Measurements from ENCODE around the gene AGMO.

AGMO gene

DNA sequence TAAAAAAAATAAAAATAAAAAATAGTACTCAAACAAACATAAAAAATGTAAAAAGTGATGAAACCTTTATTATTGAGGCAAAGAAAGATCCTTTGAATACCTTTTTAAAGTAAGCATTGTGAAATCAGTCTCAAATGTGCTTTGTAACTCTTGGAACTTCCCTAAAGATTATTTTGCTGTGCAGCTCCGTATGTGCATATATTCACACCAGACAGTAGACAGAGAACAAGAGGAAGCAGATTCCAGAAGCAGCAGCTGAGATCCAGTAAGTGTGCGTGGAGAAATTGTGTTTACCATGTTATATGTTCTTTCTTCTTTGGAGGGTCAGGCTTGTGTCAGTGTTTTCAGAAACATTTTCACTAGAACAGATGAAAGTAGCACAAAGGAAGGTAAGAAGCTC lies 324.9 kb downstream of the AGMO start:
- H3K36me3 ChIP-seq (ENCODE audit: insufficient read depth), result no peaks in the 10 kb centered on the region
- no peaks in the 10 kb centered on the region for H4K20me1 ChIP-seq (ENCODE audit: insufficient read depth)
- no peak overlapping the region for H3K9ac ChIP-seq
- no peak overlapping the region for H3K4me3 ChIP-seq (IDR thresholded peaks at IDR 0.05; ENCODE audit: insufficient read depth, low read depth, low read length)
- no peaks in the 10 kb centered on the region for H3K4me1 ChIP-seq (ENCODE audit: low read depth, poor library complexity, severe bottlenecking)
- TF ChIP-seq, protein P1, sequence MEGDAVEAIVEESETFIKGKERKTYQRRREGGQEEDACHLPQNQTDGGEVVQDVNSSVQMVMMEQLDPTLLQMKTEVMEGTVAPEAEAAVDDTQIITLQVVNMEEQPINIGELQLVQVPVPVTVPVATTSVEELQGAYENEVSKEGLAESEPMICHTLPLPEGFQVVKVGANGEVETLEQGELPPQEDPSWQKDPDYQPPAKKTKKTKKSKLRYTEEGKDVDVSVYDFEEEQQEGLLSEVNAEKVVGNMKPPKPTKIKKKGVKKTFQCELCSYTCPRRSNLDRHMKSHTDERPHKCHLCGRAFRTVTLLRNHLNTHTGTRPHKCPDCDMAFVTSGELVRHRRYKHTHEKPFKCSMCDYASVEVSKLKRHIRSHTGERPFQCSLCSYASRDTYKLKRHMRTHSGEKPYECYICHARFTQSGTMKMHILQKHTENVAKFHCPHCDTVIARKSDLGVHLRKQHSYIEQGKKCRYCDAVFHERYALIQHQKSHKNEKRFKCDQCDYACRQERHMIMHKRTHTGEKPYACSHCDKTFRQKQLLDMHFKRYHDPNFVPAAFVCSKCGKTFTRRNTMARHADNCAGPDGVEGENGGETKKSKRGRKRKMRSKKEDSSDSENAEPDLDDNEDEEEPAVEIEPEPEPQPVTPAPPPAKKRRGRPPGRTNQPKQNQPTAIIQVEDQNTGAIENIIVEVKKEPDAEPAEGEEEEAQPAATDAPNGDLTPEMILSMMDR (conservative IDR thresholded peaks at IDR 0.05; ENCODE audit: low read depth, low read length), result no peak
- H3K27me3 ChIP-seq (ENCODE audit: insufficient read depth, low read depth), result no peaks in the 10 kb centered on the region
- H3K27ac ChIP-seq, result no peak overlapping the region
- no peak overlapping the region for H3K4me2 ChIP-seq
- no peaks in the 10 kb centered on the region for H3K79me2 ChIP-seq (ENCODE audit: insufficient read depth, low read depth)
- no peak overlapping the region for H2AFZ ChIP-seq (ENCODE audit: low read depth)

DNA sequence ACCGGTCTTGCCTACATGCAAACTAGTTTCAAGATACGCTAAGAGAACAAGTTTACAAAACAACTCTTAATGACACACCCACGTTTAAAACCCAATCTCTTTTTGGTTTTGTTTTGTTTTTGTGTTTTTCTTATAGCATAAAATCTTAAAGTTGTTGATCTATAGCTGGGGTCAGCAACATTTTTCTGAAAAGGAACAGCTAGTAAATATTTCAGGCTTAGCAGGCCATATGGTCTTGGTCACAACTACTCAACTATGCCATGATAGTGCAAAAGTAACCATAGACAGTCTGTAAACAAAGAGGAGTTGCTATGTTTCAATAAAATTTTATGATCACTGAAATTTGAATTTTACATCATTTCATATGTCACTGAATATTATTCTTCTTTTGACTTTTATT lies 327.4 kb downstream of the AGMO start:
- Histone ChIP-seq H3K27ac (no peak overlapping the region), H3K36me3 (ENCODE audit: insufficient read depth) (no peaks in the 10 kb centered on the region), H3K79me2 (ENCODE audit: insufficient read depth, low read depth) (no peaks in the 10 kb centered on the region), H3K4me3 (IDR thresholded peaks at IDR 0.05; ENCODE audit: insufficient read depth, low read depth, low read length) (no peak overlapping the region), H4K20me1 (ENCODE audit: insufficient read depth) (no peaks in the 10 kb centered on the region), H3K27me3 (ENCODE audit: insufficient read depth, low read depth) (no peaks in the 10 kb centered on the region), H2AFZ (ENCODE audit: low read depth) (no peak overlapping the region), H3K4me1 (ENCODE audit: low read depth, poor library complexity, severe bottlenecking) (no peaks in the 10 kb centered on the region), H3K4me2 (no peak overlapping the region), H3K9ac (no peak overlapping the region)
- TF ChIP-seq, protein P1 (conservative IDR thresholded peaks at IDR 0.05; ENCODE audit: low read depth, low read length), result no peak

DNA sequence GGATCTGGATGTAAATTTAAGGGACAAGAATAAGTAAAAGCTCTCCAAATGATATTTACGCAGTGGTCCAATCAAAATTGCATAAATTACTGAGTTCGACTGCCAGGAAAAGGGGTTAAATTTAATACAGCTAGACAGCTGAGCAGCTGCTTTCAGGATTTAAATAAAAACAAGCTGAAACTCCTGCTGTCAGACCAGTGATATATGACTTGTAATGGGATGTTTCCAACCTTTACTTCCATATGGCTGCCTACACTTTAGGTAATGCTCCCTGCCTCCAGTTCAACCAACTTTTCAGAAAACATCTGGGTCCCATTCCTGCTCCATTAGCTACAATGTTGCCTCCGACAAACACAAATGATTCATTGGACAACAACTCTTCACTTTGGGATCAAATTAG lies 333.0 kb downstream of the AGMO start:
- no peak overlapping the region for H2AFZ ChIP-seq (ENCODE audit: low read depth)
- H3K4me1 ChIP-seq (ENCODE audit: low read depth, poor library complexity, severe bottlenecking), result no peaks in the 10 kb centered on the region
- TF ChIP-seq, protein P1 (conservative IDR thresholded peaks at IDR 0.05; ENCODE audit: low read depth, low read length), result no peak
- H4K20me1 ChIP-seq (ENCODE audit: insufficient read depth), result no peaks in the 10 kb centered on the region
- H3K4me3 ChIP-seq (IDR thresholded peaks at IDR 0.05; ENCODE audit: insufficient read depth, low read depth, low read length), result no peak overlapping the region
- H3K27ac ChIP-seq, result no peak overlapping the region
- no peak overlapping the region for H3K9ac ChIP-seq
- H3K4me2 ChIP-seq, result no peak overlapping the region
- no peaks in the 10 kb centered on the region for H3K36me3 ChIP-seq (ENCODE audit: insufficient read depth)
- H3K79me2 ChIP-seq (ENCODE audit: insufficient read depth, low read depth), result no peaks in the 10 kb centered on the region
- H3K27me3 ChIP-seq (ENCODE audit: insufficient read depth, low read depth), result no peaks in the 10 kb centered on the region

DNA sequence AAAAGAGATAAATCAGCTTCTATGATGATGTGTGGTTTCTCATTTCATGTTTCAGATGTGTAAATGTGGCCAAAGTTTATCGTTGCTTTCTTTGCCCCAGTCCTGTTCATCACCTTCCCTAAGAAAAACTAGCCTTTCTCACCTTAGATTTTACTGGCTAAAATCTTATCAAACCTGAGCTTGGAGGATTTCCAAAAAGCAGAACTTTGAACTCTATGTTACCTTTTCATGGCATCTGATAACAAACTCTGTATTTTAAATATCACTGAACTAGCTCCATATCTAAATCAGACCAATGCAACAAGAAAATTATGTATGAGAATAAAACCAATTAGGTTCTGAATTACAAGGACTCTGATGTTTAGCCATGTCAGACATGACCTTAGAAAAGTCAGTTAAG lies 335.8 kb downstream of the AGMO start:
- Histone ChIP-seq H3K27ac (no peak overlapping the region), H3K27me3 (ENCODE audit: insufficient read depth, low read depth) (no peaks in the 10 kb centered on the region), H3K4me2 (no peak overlapping the region), H3K4me1 (ENCODE audit: low read depth, poor library complexity, severe bottlenecking) (no peaks in the 10 kb centered on the region), H3K79me2 (ENCODE audit: insufficient read depth, low read depth) (no peaks in the 10 kb centered on the region), H3K4me3 (IDR thresholded peaks at IDR 0.05; ENCODE audit: insufficient read depth, low read depth, low read length) (no peak overlapping the region), H4K20me1 (ENCODE audit: insufficient read depth) (no peaks in the 10 kb centered on the region), H3K9ac (no peak overlapping the region), H3K36me3 (ENCODE audit: insufficient read depth) (no peaks in the 10 kb centered on the region), H2AFZ (ENCODE audit: low read depth) (no peak overlapping the region)
- TF ChIP-seq, protein P1 (conservative IDR thresholded peaks at IDR 0.05; ENCODE audit: low read depth, low read length), result no peak

DNA sequence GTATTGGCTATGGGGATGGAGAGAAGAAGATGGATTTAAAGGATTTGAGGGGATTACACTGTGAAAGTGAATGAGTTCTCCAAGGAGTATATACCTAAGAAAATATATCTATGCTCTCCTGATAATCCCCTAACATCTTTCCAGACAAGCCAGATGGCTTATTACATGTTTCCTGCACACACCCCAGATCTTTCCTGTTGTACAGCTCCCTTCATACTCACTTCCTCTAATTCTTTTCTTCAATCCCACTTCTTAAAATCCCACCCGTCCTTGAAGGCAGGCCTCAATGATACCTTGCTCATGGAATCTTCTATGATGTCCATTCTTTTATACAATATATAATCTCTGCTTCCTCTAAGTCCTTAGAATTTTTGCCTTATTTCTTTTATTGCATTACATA lies 342.1 kb downstream of the AGMO start:
- Histone ChIP-seq H3K4me2 (no peak overlapping the region), H3K9ac (no peak overlapping the region), H3K4me1 (ENCODE audit: low read depth, poor library complexity, severe bottlenecking) (no peaks in the 10 kb centered on the region), H3K79me2 (ENCODE audit: insufficient read depth, low read depth) (no peaks in the 10 kb centered on the region), H3K36me3 (ENCODE audit: insufficient read depth) (no peaks in the 10 kb centered on the region), H3K27me3 (ENCODE audit: insufficient read depth, low read depth) (no peaks in the 10 kb centered on the region), H3K4me3 (IDR thresholded peaks at IDR 0.05; ENCODE audit: insufficient read depth, low read depth, low read length) (no peak overlapping the region), H3K27ac (no peak overlapping the region), H2AFZ (ENCODE audit: low read depth) (no peak overlapping the region), H4K20me1 (ENCODE audit: insufficient read depth) (no peaks in the 10 kb centered on the region)
- TF ChIP-seq, protein P1 (conservative IDR thresholded peaks at IDR 0.05; ENCODE audit: low read depth, low read length), result no peak
